CD4-positive, alpha-beta T cell treated with Interleukin-17A for 1 hour (primary cell): ENCODE results near the gene BATF.

Source experiments
- DNase-seq: peaks from one replicate; pipeline ENCODE4 v3.0.0-alpha.2; 2020

The BATF gene

GRCh38 chr14:75535164-75535898 lies 13.1 kb downstream of the BATF start:
- no peak for DNase-seq

DNA sequence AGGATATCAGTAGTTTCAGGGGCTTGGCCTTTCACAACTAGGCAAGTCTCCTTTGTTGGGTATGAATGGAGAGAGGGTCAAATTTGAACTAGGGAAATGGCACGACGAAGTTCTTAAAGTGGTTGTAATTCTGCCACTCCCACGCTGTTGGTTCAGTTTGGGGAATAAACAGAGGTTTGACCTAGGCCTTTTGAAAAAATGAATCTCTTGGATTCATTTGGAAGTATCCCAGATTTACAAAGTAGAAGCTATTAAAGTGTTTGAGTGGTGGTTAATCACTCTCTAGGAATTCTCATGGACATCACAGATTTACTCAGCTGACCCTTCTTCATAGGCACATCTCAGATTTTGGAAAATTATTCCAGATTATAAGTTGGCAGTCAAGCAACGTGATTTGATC lies 14.8 kb downstream of the BATF start:
- no peak for DNase-seq

DNA sequence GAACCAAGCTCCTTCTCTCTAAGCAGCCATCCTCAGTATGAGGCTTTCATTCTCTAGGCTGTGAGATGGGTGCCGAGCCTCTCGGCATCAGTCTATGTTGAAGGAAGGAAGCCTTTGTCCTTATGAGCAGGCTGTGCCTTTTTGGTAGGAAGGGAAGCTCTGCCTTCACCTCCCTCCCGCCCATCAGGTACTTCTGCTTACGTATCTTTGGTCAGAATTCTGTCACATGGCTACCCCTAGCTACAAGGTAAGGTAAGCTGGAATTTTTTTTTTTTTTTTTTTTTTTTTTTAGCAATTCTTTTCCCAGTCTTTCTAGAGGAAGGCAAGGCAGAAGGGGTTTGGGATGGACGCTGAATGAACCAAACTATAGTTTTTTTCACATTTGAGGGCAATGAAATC lies 16.9 kb downstream of the BATF start:
- DNase-seq, result peak; percentile 40

DNA sequence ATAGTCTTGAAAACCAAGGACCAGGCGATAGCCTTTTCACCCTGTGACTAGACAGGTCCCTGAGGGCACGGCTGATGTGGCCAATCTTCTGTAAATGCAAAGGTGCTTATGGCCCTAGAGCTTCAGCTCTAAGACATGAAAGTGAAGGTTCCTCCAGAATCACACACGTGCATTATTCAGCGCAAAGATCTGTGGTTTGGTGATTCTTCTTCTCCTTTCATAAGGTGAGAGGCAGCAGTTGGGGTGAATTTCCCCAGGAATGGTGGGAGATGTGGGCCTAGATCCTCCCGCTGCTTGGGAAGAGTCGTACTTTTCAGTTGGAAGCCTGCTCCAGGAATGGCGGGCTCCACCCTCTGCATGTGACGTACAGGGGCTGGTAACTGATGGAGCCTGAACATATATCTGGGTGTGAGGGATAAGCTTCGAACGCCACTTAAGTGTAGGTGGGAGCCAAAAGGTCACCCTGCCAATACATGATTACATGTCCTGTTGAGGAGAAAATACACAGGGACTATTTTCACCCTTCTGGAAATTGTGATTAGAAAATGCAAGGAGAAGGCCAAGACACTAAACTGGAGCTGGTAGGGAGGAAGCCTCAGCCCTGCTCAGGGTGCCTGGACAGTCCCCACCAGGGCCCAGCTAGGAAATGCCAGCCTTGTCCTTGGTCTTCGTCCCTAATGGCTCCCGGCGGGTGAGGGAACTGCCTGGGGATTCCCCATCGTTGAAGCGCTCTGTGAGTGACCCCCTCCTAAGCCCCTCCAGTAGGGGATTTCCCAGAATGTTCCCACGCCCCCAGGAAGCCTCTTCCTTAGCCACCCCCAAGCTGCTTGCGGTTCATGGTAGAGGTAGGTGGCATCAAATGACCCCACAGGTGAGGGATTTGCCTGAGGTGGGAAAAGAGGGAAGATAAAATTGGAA lies 17.6 kb downstream of the BATF start:
- peak; percentile 71 for DNase-seq

GRCh38 chr14:75540479-75540851 lies 18.2 kb downstream of the BATF start:
- DNase-seq, result no peak

DNA sequence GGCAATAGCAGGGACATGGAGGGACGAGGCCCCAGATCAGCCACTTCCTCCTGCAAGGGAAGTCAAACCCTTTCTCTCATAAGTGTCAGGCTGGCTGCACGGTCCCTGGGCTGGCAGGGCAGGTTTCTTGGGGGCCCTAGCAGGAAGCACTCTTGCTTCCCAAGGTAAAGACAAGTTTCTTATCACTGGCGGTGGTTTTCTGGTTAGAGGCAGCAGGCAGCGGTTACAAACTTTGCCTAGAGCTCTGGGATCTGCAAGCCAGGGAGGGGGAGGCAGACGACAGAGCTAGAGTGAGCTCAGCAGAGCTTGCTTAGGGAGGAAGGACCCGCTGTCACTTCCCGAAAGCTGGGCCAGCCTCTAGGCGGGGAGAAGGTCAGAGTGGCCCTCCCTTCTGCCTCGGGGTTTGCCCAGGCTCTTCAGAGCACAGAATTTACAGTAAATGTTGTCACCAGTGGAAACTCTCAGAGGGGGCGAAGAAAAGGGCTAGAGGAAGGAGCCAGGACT lies 20.4 kb downstream of the BATF start:
- peak; percentile 85 for DNase-seq

- DNase-seq, result no peak
These were observed 21.0 kb downstream of the BATF start for GRCh38 chr14:75543253-75543652.

- DNase-seq, result no peak
These were observed 21.5 kb downstream of the BATF start for GRCh38 chr14:75543786-75544185.

GRCh38 chr14:75545907-75546306 lies 23.6 kb downstream of the BATF start:
- DNase-seq, result no peak

DNA sequence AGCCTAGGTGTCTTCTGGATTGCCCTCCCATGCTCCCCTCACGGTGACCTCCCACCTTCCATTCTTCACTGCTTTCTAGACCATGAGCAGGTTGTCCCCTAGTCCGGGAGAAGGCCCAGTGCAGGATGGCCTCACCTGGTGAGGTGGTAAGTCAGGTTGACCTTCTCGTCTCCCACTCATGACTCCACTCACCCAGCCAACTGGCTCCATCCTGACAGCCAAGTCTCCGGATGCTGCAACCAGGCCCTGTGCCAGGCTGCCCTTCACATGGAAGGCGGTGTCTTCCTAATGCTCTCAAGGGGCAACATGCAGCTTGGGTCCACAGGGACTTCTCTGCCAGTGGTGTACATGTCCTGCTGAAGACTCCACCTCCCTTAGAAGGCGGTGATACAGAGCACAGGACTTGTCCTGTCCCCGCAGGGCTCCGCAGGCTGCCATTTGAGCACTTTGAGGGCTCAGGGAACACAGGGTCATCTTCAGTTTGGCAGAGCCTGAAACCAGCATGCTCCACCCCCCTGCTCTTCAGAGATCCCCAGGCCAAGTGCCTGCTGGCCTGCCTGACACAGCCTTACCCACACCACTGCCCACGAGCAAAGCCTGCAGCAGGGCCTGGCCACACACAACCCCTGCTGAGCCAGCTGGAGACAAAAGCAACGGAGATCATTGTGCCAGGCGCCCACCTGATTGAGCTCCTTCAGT lies 25.4 kb downstream of the BATF start:
- no peak for DNase-seq

GRCh38 chr14:75548544-75548943 lies 26.3 kb downstream of the BATF start:
- no peak for DNase-seq

DNA sequence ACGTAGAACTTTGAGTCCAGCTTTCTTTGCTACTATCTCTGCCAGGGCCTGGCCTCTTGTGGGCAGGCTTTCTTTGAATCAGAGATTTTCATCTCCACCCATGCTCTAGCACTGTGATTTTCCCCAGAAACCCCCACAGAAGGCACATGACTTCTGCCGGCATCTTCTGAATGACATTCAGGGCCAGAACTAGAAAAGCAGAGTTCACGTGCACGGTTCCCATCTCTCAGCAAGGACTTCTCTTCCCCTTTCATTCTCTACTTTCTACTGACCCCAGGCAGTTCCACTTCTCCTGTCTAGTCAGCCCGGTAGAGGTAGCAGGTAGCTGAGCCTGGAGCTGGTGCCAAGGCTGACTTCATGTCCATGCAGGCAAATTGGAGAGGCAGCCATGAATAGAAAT lies 26.9 kb downstream of the BATF start:
- DNase-seq, result no peak

DNA sequence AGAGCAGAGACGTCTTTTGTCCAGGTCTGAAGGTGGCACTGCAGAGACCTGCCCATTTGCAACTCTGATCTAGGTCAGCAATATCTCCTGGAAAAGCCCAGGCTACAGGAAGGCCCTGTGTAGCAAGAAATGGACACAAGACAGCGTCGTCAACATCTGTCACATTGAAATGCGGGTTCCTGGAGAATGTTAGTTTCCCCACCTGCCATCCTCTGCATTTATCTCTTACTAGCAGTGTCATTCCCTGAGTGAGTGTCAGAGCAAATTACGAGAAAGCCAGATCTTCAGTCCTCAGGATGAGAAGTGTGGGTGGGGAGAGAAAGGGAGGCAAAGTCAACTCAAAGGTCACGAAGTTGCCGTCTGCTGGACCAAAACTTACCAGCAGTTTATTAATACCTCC lies 28.8 kb downstream of the BATF start:
- DNase-seq, result no peak

DNA sequence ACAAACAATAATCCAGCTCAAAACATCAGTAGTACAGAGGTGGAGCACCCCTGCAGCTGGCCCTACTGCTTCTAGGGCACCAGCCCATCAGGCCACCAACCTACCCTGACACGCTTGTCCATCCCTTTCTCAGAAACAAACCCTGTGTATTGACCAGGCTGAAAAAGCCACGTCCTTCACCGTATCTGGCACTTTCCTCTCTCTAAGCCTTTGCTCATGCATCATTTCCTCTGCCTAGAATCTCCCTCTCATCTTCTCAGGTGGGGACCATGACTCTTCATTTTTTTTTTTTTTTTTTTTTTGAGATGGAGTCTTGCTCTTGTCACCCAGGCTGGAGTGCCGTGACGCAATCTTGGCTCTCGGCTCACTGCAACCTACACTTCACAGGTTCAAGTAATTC lies 30.9 kb downstream of the BATF start:
- no peak for DNase-seq

DNA sequence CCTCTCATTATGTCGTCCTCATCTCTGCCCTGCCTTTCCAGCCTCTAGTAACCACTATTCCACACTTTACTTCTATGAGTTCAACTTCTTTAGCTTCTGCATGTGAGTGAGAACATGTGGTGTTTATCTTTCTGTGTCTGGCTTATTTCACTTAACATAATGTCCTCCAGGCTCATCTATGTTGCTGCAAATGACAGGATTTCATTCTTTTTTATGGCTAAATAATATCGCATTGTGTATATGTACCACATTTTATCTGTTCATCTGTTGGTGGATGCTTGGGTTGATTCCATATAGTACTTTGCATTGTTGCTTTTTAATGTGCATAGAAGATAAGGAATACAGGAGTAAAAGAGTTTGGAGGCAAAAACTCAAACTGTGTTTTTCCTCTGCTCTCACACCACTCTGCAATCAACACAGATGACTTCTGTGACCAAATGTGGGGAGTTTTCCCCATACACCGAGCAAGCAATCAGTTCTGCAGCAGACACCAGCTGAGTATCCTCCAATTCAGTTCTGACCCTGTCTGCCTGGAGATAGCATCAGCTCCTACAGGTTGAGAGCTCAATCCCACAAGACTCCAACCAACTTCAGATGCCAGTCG lies 31.6 kb downstream of the BATF start:
- DNase-seq, result no peak

DNA sequence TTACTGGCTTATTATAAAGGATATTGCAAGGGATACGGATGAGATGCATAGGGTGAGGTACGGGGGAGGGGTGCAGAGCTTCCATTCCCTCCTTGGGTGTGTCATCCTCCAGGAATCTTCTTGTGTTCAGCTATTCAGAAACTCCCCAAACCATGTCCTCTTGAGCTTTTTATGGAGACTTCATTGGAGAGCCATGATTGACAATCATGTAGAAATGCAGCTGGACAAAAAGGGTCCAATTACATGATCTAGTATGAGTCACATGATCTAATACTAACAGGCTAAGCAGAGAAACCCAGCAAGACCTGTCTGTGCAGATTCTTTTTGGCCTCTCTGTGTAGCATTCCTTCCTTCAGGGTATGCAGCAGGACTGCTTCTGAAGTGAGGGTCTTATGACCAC lies 32.2 kb downstream of the BATF start:
- DNase-seq, result no peak

- DNase-seq, result no peak
These were observed 36.2 kb downstream of the BATF start for GRCh38 chr14:75558440-75558839.

DNA sequence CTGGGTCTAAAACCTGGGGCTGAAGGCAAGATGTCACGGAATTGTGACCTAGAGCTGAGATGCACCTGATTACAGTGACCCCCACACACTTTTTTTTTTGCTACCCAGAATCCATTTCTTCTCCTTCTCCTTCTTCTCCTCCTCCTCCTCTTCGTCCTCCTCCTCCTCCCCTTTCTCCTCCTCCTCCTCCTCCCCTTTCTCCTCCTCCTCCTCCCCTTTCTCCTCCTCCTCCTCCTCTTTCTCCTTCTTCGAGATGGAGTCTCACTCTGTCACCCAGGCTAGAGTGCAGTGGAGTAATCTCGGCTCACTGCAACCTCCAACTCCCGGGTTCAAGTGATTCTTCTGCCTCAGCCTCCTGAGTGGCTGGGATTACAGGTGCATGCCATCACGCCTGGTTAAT lies 36.8 kb downstream of the BATF start:
- no peak for DNase-seq

- DNase-seq, result no peak
These were observed 37.4 kb downstream of the BATF start for GRCh38 chr14:75559451-75560222.

DNA sequence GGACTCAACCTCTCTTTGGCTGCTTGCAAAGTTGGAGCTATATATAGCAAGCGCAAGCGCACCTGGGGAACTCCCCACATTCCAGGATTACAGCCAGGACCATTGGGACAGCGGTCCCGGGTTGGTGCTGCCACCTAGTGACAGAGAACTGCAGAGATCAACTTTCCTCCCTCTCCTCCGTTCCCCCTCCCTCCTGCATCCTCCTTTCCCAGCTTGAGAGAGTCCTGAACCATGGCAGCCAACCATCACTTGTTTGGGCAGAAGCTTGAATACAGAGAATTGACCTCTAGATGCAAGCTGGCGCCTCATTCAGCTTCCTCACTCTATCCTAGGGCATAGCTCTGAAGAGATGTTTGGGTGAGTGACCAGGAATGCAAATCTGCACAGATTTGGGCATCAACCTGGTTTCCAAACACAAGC lies 38.8 kb downstream of the BATF start:
- DNase-seq, result peak; percentile 60

- DNase-seq, result no peak
These were observed 39.8 kb downstream of the BATF start for GRCh38 chr14:75562089-75562488.

GRCh38 chr14:75562489-75562888 lies 40.2 kb downstream of the BATF start:
- no peak for DNase-seq
